Measurements from ENCODE around the gene LSMEM2.

LSMEM2 gene

DNA sequence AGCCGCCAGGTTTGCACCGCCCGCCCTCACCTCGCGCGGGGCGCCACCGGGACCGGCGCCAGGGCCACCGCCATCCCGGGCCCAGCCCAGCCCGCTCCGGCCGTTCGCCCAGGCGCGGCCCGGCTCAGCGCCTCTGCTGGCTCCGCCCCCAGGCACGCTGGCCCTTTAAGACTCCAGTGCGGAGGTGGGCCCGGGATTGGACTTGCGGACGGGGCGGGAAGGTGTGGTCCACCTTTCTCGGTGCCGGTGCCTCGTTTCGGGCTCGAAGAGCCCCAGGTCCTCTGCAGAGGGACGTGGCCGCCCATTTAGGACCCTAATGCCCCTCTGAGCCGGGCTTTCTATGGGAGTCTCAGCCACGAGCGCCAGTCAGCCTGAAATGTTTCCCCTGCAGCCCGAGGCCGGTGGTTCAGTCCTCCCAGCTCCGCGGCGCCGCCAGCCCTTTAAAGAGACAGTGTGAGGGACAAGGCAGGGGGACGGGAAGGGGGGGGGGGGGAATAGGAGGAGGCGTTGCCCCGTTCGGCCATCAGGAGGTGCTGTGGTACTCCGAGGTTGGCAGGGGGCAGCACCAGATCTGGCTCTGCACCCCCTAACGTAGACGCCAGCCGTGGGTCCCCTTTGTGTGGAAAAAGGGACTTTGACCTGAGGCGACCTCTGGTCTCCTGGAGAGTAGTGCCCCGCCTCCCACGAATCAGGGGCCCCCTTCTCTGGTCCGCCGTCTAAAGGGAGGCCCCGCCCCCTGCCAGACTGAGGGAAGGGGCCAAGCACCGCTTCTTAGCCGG, 42.6 kb downstream of the LSMEM2 start:
- Histone ChIP-seq H3K4me3 (ENCODE audit: low read depth, low read length) (peak overlapping the region; percentile 74), H3K27me3 (ENCODE audit: insufficient read depth, low read depth, severe bottlenecking) (no peaks in the 10 kb centered on the region), H3K27ac (peak overlapping the region; percentile 100), H3K36me3 (peaks cover 55% of the 10 kb centered on the region), H3K9me3 (ENCODE audit: severe bottlenecking) (no peaks in the 10 kb centered on the region)
- TF ChIP-seq, protein P1, sequence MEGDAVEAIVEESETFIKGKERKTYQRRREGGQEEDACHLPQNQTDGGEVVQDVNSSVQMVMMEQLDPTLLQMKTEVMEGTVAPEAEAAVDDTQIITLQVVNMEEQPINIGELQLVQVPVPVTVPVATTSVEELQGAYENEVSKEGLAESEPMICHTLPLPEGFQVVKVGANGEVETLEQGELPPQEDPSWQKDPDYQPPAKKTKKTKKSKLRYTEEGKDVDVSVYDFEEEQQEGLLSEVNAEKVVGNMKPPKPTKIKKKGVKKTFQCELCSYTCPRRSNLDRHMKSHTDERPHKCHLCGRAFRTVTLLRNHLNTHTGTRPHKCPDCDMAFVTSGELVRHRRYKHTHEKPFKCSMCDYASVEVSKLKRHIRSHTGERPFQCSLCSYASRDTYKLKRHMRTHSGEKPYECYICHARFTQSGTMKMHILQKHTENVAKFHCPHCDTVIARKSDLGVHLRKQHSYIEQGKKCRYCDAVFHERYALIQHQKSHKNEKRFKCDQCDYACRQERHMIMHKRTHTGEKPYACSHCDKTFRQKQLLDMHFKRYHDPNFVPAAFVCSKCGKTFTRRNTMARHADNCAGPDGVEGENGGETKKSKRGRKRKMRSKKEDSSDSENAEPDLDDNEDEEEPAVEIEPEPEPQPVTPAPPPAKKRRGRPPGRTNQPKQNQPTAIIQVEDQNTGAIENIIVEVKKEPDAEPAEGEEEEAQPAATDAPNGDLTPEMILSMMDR (IDR thresholded peaks at IDR 0.05; ENCODE audit: low read depth, low read length), result peak; percentile 78
- peak; percentile 92 for DNase-seq

DNA sequence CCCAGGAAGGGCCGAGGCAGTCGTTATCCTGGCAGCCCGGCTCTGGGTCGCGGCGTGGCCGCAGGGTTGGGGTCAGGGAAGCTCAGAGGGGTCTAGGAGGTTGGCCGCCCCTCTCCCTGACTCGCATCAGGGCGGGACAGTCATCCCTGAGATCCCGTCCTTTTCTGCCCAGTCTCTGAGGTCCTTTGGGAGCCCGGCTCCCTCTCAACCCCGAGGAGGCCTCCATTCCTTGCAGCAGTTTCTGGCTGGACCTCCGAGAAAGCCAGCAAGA, 43.2 kb downstream of the LSMEM2 start:
- Histone ChIP-seq H3K36me3 (peaks cover 52% of the 10 kb centered on the region), H3K27ac (peak overlapping the region; percentile 100), H3K4me3 (ENCODE audit: low read depth, low read length) (peak overlapping the region; percentile 74), H3K27me3 (ENCODE audit: insufficient read depth, low read depth, severe bottlenecking) (no peaks in the 10 kb centered on the region), H3K9me3 (ENCODE audit: severe bottlenecking) (no peaks in the 10 kb centered on the region)
- no peak for DNase-seq
- TF ChIP-seq, protein P1 (IDR thresholded peaks at IDR 0.05; ENCODE audit: low read depth, low read length), result no peak

DNA sequence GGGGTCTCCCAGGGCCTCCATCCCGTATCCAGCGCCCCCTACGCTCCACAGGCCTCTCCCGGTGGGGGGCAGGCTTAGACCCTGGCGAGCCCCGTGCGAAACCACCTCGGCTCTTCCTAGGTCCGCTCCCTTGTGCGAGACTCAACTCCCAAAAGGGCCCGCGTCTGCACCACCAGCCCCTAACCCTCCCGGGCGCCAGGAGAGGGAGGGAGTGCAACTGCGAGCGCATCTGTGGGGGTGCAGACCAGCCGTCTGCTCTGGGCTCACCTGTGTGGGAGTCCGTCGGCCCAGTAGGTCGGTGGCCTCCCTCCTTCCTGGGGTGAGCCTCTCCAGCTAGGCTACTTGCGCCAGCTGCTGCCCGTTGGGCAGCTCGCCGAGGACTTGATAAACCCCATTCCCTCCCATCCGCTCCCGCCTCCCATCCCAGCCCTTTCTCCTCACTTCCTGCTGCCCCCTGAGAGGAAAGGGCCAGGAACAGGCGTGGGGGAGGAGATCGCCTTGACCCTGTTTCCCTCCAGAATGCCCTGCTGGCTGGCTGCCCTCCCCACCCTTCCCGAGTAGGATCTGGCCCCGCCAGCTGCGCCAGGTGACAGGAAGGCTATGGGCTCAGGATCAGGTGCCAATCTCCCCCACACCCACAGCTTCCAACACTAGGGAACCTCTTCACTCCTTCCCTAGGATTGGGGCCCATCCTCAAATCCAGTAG, 43.7 kb downstream of the LSMEM2 start, which contains the start of gene HYAL2:
HYAL2 (minus strand) TSS at position 360 of the 706 bp plus-strand sequence. CDS start 2,256 bp downstream, outside the sequence.
- H3K27ac ChIP-seq, result peak within 1 kb of the TSS; percentile 100
- DNase-seq, result no peak
- no peaks in the 10 kb centered on the region for H3K27me3 ChIP-seq (ENCODE audit: insufficient read depth, low read depth, severe bottlenecking)
- H3K36me3 ChIP-seq, result peaks cover 48% of the 10 kb centered on the region
- no peaks in the 10 kb centered on the region for H3K9me3 ChIP-seq (ENCODE audit: severe bottlenecking)
- TF ChIP-seq, protein P1 (IDR thresholded peaks at IDR 0.05; ENCODE audit: low read depth, low read length), result no peak
- H3K4me3 ChIP-seq (ENCODE audit: low read depth, low read length), result peak within 1 kb of the TSS; percentile 74

DNA sequence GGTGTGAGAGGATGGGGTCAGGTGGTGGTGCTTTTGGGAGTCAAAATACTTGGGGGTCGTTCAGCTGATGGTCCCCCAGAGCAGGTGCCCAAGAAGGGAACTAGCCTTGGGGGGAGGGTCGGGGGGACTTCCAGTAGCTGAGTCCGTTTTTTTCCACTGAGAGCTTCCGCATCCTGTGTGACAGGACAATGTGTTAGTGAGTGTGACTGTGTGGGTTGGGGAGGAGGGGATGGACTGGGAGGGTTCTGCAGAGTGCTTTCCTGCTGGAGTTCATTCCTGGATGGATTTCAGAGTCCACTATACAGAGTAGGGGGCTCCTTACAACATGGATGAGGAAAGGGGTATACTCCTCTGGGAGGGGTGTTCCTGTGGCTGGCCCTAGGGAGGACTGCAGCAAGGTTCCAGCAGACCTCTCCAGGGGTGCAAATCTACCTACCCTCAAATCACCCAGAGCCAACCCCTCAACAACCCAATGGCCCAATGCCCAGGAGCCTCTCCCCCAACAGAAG, 44.3 kb downstream of the LSMEM2 start:
- H3K36me3 ChIP-seq, result peaks cover 46% of the 10 kb centered on the region
- H3K27me3 ChIP-seq (ENCODE audit: insufficient read depth, low read depth, severe bottlenecking), result no peaks in the 10 kb centered on the region
- TF ChIP-seq, protein P1 (IDR thresholded peaks at IDR 0.05; ENCODE audit: low read depth, low read length), result no peak
- H3K9me3 ChIP-seq (ENCODE audit: severe bottlenecking), result no peaks in the 10 kb centered on the region
- H3K27ac ChIP-seq, result no peak overlapping the region
- DNase-seq, result no peak
- no peak overlapping the region for H3K4me3 ChIP-seq (ENCODE audit: low read depth, low read length)

DNA sequence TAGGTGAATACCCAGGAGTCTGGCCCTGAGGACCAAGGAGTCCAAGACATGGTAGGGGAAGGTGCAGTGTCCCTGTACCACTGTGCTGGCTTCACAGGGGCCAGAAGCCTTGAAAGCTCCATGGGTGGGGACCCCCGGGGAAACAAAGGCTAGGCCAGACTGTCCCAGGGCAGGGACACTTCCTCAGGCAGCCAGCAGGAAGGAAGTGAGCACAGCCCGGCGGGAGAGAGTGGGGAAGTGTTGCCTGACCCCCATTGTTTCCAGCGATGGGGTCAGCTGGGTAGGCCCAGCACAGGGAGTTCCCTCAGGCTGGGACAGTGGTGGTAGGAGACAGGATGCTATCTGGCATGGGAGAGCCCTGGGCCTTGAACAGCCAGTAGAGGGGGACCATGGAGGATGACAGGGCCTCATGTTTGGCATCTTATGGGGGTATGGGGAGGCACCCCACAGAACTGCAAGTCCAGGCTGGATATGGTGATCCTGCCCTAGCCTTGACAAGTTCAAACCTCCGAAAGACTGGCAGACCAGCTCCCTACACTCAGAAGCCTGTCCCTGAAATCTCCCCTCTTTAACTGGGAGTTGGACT, 44.8 kb downstream of the LSMEM2 start:
- no peak for DNase-seq
- TF ChIP-seq, protein P1 (IDR thresholded peaks at IDR 0.05; ENCODE audit: low read depth, low read length), result no peak
- Histone ChIP-seq H3K36me3 (peaks cover 41% of the 10 kb centered on the region), H3K4me3 (ENCODE audit: low read depth, low read length) (no peak overlapping the region), H3K9me3 (ENCODE audit: severe bottlenecking) (no peaks in the 10 kb centered on the region), H3K27ac (no peak overlapping the region), H3K27me3 (ENCODE audit: insufficient read depth, low read depth, severe bottlenecking) (no peaks in the 10 kb centered on the region)

Data from WERI-Rb-1 (cell line).